AG20443 (cell line): ENCODE results near the gene SMAD4.
"Not testable (repeated sequence)": the region's sequence is repeated elsewhere in the genome, so short reads cannot be mapped to it uniquely, and the experiment has no call there.

Experiments used
- DNase-seq: peaks from one replicate; pipeline ENCODE4 v3.0.0; 2012; ENCODE audit warnings: low spot score, mixed read lengths

Gene SMAD4

DNA sequence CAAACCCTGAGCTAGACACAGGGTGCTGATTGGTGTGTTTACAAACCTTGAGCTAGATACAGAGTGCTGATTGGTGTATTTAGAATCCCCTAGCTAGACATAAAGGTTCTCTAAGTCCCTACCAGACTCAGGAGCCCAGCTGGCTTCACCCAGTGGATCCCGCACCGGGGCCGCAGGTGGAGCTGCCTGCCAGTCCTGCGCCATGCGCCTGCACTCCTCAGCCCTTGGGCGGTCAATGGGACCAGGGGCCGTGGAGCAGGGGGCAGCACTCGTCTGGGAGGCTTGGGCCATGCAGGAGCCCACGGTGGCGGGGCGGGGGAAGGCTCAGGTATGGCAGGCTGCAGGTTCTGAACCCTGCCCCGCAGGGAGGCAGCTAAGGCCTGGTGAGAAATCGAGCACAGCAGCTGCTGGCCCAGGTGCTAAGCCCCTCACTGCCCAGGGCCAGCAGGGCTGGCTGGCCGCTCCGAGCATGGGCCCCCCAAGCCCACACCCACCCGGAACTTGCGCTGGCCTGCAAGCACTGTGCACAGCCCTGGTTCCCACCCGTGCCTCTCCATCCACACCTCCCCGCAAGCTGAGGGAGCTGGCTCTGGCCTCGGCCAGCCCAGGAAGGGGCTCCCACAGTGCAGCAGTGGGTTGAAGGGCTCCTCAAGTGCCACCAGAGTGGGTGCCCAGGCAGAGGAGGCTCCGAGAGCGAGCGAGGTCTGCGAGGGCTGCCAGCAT is 81.8 kb downstream of the SMAD4 start:
- not testable (repeated sequence) for DNase-seq

DNA sequence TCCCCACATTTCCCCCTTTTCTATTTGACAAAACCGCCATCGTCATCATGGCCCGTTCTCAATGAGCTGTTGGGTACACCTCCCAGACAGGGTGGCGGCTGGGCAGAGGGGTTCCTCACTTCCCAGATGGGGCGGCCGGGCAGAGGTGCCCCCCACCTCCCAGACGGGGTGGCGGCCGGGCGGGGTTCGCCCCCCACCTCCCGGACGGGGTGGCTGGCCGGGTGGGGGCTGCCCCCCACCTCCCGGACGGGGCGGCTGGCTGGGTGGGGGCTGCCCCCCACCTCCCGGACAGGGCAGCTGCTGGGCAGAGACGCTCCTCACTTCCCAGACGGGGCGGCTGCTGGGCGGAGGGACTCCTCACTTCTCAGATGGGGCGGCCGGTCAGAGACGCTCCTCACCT is 87.0 kb downstream of the SMAD4 start:
- not testable (repeated sequence) for DNase-seq

DNA sequence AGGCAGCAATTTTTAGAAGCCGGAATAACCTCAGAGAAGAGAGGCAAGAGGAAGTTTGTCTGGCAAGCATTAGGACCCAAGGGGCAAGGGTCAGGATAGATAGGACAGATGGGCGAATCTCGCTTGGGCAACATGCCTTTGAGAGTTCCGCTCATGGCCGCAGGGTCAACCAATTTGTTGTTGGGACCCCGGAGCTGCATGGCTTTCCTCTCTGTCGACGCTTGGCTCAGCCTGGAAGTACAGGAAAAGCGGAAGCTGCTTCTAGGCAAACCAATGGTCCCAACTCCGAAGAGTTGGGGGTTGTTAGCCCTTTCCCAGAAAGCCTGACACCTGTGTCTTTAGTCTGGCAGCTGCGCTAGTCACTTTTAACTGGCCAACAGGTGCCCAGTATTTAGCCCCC is 89.5 kb downstream of the SMAD4 start:
- not testable (repeated sequence) for DNase-seq

DNA sequence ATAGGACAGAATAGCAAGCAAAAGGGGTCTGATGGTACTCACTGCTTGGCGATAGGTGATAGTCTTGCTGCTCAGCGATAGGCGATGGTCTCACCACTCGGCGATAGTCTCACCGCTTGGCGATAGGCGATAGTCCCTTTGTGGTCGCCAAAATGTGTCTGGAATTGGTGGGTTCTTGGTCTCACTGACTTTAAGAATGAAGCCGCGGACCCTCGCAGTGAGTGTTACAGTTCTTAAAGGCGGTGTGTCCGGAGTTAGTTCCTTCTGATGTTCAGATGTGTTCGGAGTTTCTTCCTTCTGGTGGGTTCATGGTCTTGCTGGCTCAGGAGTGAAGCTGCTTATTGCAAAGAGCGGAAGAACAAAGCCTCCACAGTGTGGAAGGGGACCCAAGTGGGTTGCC is 90.0 kb downstream of the SMAD4 start:
- DNase-seq: not testable (repeated sequence)

DNA sequence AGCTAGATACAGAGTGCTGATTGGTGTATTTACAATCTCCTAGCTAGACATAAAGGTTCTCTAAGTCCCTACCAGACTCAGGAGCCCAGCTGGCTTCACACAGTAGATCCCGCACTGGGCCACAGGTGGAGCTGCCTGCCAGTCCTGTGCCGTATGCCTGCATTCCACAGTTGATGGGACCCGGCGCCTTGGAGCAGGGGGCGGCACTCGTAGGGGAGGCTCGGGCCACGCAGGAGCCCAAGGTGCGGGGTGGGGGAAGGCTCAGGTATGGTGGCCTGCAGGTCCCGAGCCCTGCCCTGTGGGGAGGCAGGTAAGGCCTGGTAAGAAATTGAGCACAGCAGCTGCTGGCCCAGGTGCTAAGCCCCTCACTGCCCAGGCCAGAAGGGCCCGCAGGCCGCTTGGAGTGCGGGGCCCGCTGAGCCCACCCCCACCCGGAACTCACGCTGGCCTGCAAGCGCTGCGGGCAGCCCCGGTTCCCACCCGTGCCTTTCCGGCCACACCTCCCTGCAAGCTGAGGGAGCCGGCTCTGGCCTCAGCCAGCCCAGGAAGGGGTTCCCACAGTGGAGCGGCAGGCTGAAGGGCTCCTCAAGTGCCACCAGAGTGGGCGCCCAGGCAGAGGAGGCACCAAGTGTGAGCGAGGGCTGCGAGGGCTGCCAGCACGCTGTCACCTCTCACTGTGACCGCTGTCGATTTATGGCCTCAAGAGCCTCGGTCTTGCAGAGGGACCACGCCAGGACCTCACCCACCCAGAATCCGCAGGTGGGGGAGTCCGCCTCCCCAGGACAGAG is 91.0 kb downstream of the SMAD4 start:
- no peak for DNase-seq

DNA sequence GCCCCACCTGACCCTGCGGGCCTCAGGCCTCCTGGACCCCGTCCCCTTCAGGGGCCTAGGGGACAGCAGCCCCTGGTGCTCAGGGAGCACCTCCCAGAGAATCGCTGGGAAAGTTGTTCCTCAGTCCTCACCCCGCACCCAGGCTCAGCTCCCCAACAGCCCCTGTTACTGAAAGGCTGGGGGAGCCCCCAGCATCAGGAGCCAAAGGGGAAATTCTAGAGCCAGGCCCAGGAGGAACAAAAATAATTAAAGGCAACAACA is 91.5 kb downstream of the SMAD4 start:
- no peak for DNase-seq

DNA sequence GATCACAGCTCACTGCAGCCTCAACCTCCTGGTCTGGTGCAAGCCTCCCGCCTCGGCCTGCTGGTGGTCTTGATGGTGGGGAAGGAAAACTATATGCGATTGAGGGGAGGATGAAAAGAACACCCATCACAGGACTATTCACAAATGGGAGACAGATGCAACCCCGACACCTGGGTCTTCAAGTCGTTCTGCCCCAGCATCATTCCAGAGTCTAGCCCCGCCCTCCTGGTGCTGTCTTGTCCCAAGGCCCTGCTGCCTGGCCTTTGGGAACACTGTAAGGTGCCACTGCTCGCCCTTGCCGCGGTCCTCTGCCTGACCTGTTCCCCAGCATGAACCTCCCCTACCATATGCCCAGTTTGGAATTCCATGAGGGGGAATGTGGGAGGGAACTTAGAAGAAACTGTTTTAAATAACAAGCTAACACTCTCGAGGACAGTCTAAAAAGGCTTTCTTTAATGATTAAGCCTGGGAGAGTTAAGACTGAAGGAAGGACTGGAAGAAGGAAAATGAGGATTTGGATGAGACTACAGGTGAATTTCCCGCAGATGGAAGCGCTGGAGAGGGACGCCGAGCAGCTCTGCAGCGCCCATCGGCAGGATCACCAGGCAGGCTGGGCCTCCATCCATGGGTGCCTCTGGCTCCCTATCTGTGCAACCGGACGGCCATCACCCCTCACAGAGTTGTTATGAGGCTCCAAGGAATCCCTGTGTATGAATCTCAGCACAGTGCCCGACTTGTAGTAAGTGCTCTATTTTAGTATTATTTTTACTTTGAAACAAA is 92.4 kb downstream of the SMAD4 start:
- no peak for DNase-seq

DNA sequence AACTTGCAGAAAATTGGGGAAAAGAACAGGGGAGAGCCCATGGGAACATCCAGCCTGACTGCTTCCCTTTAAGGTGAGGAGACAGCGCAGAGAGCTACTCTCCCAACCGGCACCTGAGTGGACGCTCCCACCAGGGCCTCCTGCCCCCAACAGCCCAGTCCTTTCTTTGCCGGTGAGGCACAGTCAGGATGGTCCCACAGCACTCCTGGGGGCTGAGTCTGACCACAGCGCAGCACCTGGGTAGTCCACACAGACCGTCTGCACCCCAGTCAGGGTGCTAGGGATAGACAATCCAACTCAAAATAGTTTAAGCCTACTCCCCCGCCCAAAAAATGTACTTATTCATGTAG is 93.0 kb downstream of the SMAD4 start:
- no peak for DNase-seq

DNA sequence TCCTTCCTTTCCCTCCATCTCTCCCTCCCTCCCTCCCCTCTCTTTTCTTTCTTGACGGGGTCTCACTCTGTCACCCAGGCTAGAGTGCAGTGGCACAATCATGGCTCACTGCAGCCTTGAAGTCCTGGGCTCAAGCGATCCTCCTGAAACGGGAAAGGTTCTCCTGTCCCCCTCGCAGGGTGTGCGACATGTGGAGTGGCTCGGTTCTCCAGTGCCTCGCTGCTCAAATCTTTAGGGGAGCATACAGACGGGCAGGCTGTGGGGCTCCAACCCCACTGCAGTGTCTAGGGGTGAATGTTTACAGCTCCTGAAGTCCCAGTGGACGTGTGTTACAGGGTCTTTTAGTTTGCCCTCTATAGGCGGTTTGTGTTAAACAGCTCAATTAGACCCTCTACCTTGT is 93.5 kb downstream of the SMAD4 start:
- no peak for DNase-seq

DNA sequence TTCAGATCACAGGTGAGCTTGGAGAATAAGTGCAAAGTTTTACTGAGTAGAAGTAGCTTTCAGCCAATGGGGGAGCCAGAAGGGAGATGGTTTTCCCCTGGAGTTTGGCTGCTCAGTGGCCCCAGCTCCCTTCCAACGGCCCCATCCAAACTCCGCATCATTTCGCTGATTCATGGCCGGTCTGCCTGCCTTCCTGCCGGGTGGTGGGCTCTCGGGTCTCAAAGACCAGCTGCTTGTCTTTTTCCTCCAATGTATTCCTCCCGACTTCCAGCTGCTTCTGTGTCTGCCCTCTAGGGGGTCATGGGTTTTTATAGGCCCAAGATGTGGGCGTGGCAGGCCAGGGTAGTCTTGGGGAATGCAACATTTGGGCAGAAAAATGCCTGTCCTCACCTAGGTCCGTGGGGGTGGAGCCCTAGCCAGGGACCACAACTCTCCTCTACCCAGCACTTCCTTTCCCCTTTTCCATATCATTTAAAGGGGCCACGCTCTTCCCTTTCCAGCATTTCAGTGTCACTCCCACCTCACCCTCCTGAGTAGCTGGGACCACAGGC is 94.0 kb downstream of the SMAD4 start:
- DNase-seq: no peak

DNA sequence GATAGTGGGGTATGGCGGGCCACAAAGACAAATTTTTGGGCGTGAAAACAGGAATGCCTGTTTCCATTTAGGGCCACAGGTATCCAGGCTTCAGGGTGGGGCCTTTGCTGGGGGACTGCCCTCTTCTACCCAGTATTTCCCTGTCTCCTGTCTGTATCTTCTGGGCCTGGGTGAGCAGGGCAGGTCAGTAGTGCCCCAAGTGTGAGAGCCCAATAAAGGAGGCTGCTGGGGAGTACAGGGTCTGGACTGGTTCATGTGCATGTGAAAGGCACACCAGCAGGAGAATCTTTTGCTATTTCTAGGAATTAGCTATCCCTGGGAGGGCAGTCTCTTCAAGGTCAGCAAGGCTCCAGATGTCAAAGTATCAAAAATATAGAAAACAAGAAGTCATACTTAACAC is 96.0 kb downstream of the SMAD4 start:
- DNase-seq: no peak

DNA sequence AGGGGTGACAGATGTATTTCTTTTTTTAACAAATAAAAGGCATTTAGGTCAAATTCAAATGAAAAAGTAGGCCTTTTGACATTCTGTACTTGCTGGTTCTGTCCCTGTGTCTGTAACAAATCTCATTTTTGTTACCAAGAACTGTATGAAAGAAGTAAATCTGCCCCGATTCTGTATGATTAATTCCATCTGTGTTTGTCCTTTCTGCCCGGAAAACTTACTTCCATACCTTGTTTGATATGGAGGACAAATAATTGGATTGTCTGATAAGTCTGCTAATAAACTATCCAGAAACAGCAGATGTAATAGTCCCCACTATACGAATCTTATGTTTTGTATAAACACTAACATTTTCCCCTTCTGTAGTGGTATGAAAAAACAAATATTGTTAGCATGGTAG is 97.7 kb downstream of the SMAD4 start:
- DNase-seq: no peak

DNA sequence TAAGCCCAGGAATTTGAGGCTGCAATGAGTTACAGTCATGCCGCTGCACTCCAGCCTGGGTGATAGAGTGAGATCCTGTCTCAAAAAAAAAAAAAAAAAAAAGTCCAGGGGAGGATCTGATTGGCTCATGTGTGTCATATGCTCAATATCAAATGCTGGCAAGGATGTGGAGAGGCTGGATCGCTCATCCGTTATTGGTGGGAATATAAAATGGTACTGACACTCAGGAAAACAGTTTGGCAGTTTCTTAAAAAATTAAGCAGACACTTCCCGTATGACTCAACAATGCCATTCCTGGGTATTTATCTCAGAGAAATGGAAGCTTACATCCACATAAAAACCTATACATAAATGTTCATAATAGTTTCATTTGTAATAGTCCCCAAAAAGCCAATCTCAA is 98.5 kb downstream of the SMAD4 start:
- no peak for DNase-seq

DNA sequence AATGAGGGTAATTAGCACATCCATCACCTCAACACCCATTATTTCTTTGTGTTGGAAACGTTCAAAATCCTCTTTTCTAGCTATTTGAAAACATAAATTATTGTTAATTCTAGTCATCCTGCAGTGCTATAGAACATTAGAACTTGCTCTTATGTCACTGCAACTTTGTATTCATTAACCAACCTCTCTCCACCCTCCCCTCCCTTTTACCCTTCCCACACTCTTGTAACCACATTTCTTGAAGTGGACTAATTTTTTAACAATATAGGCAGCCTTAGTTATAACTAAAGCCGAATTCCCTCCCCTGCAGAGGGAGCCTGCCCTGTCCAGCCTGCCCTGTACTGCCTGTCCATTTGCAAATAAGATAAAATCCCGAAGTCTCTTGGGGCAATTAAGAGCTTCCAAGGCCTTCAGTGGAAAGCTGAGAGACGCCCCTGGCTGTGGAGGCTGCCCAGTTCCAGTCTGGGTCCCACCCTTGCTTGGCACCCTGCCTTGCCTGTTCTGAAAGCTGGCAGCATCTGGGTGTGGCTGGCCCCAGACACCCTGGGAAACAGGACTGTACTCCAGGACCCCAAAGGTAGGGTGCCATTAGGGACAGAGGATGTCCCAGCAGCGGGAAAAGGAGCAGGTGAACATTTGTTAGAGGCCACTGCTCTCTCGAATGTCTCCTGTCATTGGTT is 102.4 kb downstream of the SMAD4 start:
- no peak for DNase-seq

DNA sequence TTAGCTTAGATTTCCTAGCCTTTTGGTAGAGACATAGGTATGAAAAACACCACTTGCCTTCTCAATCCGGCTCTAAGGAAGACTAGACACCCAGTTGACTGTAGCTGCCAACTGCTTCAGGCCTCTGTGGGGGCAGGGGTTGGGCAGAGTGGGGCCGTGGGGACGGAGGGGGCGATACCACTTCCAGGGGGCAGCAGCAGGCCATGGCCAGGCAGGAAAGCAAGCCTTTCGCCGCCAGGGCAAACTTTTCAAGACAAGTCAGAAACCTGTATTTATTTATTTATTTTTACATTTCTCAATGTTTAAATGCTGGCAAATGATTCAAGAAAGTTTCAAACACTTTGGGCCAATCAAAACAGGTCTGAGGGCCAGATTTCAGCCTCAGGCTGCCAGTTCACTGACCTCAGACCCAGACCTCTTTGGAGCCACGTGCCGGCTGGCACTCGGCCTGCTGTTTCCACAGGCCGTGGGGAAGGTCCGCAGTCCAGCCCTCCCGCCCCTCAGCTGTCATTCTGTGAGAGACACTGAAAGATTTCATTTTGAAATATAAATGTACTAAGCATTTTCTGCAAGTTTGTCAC is 103.7 kb downstream of the SMAD4 start:
- DNase-seq: no peak
